Ovary (tissue), 9 donors: Measurements from ENCODE around the gene AGRP. TPM values are rescaled to one million over a fixed set of nuclear protein-coding genes. Genes with fewer than 3 reads are reported as not detected.

ENCODE experiments used
- DNase-seq, 5 donors: peaks; one replicate each; pipeline ENCODE4 v3.0.0-alpha.2; 2019 to 2020
- H3K27ac ChIP-seq, 2 donors: fragments of 200-600 bp; one replicate each; pipeline versions ENCODE4 v1.5.1 to v1.8.0; 2019 to 2022
- H3K27me3 ChIP-seq: fragments of 200-600 bp; one replicate; pipeline ENCODE4 v1.8.0; 2022
- H3K36me3 ChIP-seq: fragments of 200-600 bp; sonication (generic); one replicate; pipeline ENCODE4 v1.5.1; 2019
- H3K4me1 ChIP-seq: one replicate; pipeline ENCODE4 v1.8.1; 2013; ENCODE audit warnings: mild to moderate bottlenecking, moderate library complexity; ENCODE audit not compliant: insufficient read depth
- H3K4me3 ChIP-seq: fragments of 200-600 bp; sonication (generic); one replicate; pipeline ENCODE4 v1.5.1; 2017
- H3K9me3 ChIP-seq, 2 donors: fragments of 200-600 bp in 1 of 2; sonication (generic) in 1 of 2; one replicate each; pipeline versions ENCODE4 v1.5.1 to v1.8.1; 2013 to 2019; ENCODE audit warnings: mild to moderate bottlenecking in 1 of 2, moderate library complexity in 1 of 2
- CTCF ChIP-seq, 3 donors: fragments of 450-650 bp in 2 of 3; fragments of 200-600 bp in 1 of 3; IDR thresholded peaks; one replicate each; pipeline versions ENCODE4 v1.5.1 to v1.8.0; 2016 to 2022; ENCODE audit warnings: antibody characterized with exemption in 3 of 3, mild to moderate bottlenecking in 1 of 3
- EP300 ChIP-seq: sonication (generic); formaldehyde crosslinking; IDR thresholded peaks from one replicate; pipeline ENCODE4 v1.6.1; 2017; ENCODE audit warnings: antibody characterized with exemption
- POLR2A ChIP-seq: fragments of 450-650 bp; IDR thresholded peaks from one replicate; pipeline ENCODE4 v1.6.1; 2017; ENCODE audit warnings: antibody characterized with exemption, mild to moderate bottlenecking, moderate library complexity
- WGBS, 3 donors: extraction: QIAGEN DNeasy Blood & Tissue Kit in 1 of 3; methylation state at CpG; one replicate each; pipeline versions ENCODE4 v1.1.5 to v1.1.7; 2013 to 2017; 5-methylcytosine and 5-hydroxymethylcytosine counted together
- intact Hi-C, 4 donors: fragments of 100-400 bp; cut with DNase I; formaldehyde crosslinking; loops; one replicate each; pipeline versions ENCODE4 v1.11.0 to v1.15.1; 2022 to 2023
- polyA plus RNA-seq, 2 donors: library from polyadenylated mRNA; stranded (reverse); fragments of 200-250 nt in 1 of 2; fragments of 350-450 nt in 1 of 2; fragmentation: Illumina TruSeq in 1 of 2; extraction: RNeasy Lipid Tissue Mini Kit (QIAGEN cat#74804) in 1 of 2; gene quantifications; one replicate each; pipeline ENCODE4 v1.2.3, GENCODE V29; 2013 to 2014
- total RNA-seq, 7 donors: library from RNA; depleted of rRNA in 2 of 7; stranded (reverse); fragments of >200 nt in 2 of 7; fragmentation: NEBNext Ultra II Directional in 3 of 7; extraction: Animal tissue kit (Norgen Biotek cat#: 25700) in 3 of 7; gene quantifications; one replicate each; pipeline versions ENCODE4 v1.1.0 to v1.2.4, GENCODE V29; 2016 to 2023
- donor health status: DM: no; HTN: no; CAD: no; lungs with moderate emphysema.
- donor health status: DM: no; HTN: no; CAD: no.
- donor health status: Bipolar disorder and iron deficiency.
- donor health status: DM: yes; HTN: yes; CAD: no.
- donor health status: DM: no; HTN: no; CAD: no.
- donor health status: DM: yes; HTN: yes; CAD: no.

The AGRP gene
- total and polyA plus RNA-seq, 9 donors = 0.11 to 0.55 (median 0.48) TPM; not detected in 6

GRCh38 chr16:67525176-67525860 is 42.0 kb upstream of the AGRP start:
- Histone ChIP-seq H3K4me1 (peaks cover 5% of the 10 kb centered on the region), H3K9me3 (no peaks in the 10 kb centered on the region), H3K27me3 (no peaks in the 10 kb centered on the region), H3K36me3 (no peaks in the 10 kb centered on the region), H3K4me3 (no peak overlapping the region), H3K27ac (no peak overlapping the region)
- no peak for TF ChIP-seq EP300
- no peak for TF ChIP-seq POLR2A
- no peak for TF ChIP-seq CTCF (IDR thresholded peaks at IDR 0.05)
- DNase-seq = no peak
- intact Hi-C loops = loop anchor here in 2 of 4 donors (5.0 to 10.0 kb wide), 2 partner anchors 139 to 142 kb away; partner anchors contain the start of genes C16orf86 (in 2 of the 2), ENKD1 (in 2 of the 2), ACD (in 1 of the 2) and PARD6A (in 1 of the 2)
- 53 to 70% (median 62%) methylated on average over 11 of the region's 11 CpGs for WGBS, 3 donors

GRCh38 chr16:67521095-67521804 is 37.9 kb upstream of the AGRP start:
- WGBS, 3 donors = 0 to 1% (median 1%) methylated on average over 21 to 25 of the region's 25 CpGs
- DNase-seq = peak; percentile 90 to 97 (median 95)
- peak; percentile 51 to 96 (median 94) for TF ChIP-seq CTCF (IDR thresholded peaks at IDR 0.05)
- TF ChIP-seq POLR2A = no peak
- no peak for TF ChIP-seq EP300

DNA sequence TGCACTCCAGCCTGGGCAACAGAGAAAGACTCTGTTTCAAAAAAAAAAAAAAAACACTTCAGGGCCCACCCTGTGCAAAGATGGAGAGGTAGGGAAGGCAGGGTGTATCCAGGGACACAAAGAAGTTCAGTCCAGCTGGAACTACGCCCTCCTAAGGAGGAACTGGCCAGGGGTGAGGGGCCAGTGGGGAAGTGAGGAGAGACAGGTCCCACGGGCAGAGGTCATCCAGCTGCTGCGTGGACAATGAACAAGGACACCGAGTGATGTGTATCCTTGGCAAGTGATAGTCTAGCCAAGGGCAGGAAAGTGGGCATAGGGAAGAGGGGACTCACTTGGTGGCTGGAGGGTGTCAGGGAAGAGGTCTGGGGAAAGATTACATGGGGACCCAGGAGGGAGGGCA is 35.9 kb upstream of the AGRP start:
- H3K4me1 ChIP-seq = no peaks in the 10 kb centered on the region
- H3K9me3 ChIP-seq = no peaks in the 10 kb centered on the region
- H3K27me3 ChIP-seq = no peaks in the 10 kb centered on the region
- H3K27ac ChIP-seq = no peak overlapping the region
- TF ChIP-seq CTCF (IDR thresholded peaks at IDR 0.05) (no peak), POLR2A (no peak), EP300 (no peak)
- 53 to 58% (median 55%) methylated on average over 4 of the region's 4 CpGs for WGBS, 3 donors
- no peak overlapping the region for H3K4me3 ChIP-seq
- no peak for DNase-seq
- no peaks in the 10 kb centered on the region for H3K36me3 ChIP-seq
- intact Hi-C loops = loop anchor here in 1 of 4 donors (5.0 kb wide), 1 partner anchor 37 kb away; the partner anchor contains the start of genes AGRP and ATP6V0D1

More at GRCh38 chr16:67521095-67521804, 37.9 kb upstream of the AGRP start:
- Histone ChIP-seq H3K27ac (peak overlapping the region; percentile 54 to 88), H3K27me3 (no peaks in the 10 kb centered on the region), H3K9me3 (no peaks in the 10 kb centered on the region), H3K4me1 (no peaks in the 10 kb centered on the region), H3K4me3 (peak overlapping the region; percentile 42), H3K36me3 (no peaks in the 10 kb centered on the region)
- intact Hi-C loops = loop anchor here in 2 of 4 donors (5.0 to 10.0 kb wide), 2 partner anchors 144 to 406 kb away; partner anchors contain the start of genes ACD (in 1 of the 2), C16orf86 (in 1 of the 2), ENKD1 (in 1 of the 2) and PARD6A (in 1 of the 2)

GRCh38 chr16:67518676-67519075 is 35.3 kb upstream of the AGRP start:
- TF ChIP-seq CTCF (IDR thresholded peaks at IDR 0.05) = no peak
- intact Hi-C loops = loop anchor here in 1 of 4 donors (5.0 kb wide), 1 partner anchor 36 kb away; the partner anchor contains the start of genes AGRP and ATP6V0D1
- Histone ChIP-seq H3K27me3 (no peaks in the 10 kb centered on the region), H3K36me3 (no peaks in the 10 kb centered on the region), H3K9me3 (no peaks in the 10 kb centered on the region), H3K4me1 (no peaks in the 10 kb centered on the region), H3K27ac (no peak overlapping the region), H3K4me3 (no peak overlapping the region)
- 82 to 90% (median 84%) methylated on average over 8 of the region's 8 CpGs for WGBS, 3 donors
- no peak for DNase-seq
